NOMO-1 treated with dmso at 0.1 percent for 144 hours (cell line): ENCODE measurements around the gene CREB3L4.
A peak's percentile ranks its signal among the peaks of the same experiment; 100 is the strongest.
"Not testable (repeated sequence)": the region's sequence is repeated elsewhere in the genome, so short reads cannot be mapped to it uniquely, and the experiment has no call there.

ENCODE experiments used
- DNase-seq: peaks from one replicate; lab custom pipeline; 2025; ENCODE audit not compliant: unreplicated experiment; lab: John Stamatoyannopoulos, UW

The CREB3L4 gene

GRCh38 chr1:153958961-153959260 lies 8.8 kb upstream of the CREB3L4 start:
- DNase-seq = no peak

GRCh38 chr1:153959454-153959853 lies 8.2 kb upstream of the CREB3L4 start:
- no peak for DNase-seq

- no peak for DNase-seq
Measured at GRCh38 chr1:153960206-153960605, 7.5 kb upstream of the CREB3L4 start.

GRCh38 chr1:153961421-153961820 lies 6.3 kb upstream of the CREB3L4 start:
- DNase-seq = no peak

GRCh38 chr1:153962088-153963029 lies 5.3 kb upstream of the CREB3L4 start:
- DNase-seq = no peak

- peak; percentile 96 for DNase-seq
Measured at GRCh38 chr1:153963030-153963849, 4.5 kb upstream of the CREB3L4 start, which contains the start of gene SLC39A1. TSS of gene SLC39A1 (minus strand) at chr1:153963537. CDS start at chr1:153962715, 822 bp downstream.

GRCh38 chr1:153963850-153964331 lies 3.8 kb upstream of the CREB3L4 start:
- DNase-seq = no peak

GRCh38 chr1:153968000-153968363 lies 280 bp downstream of the CREB3L4 start:
- DNase-seq = no peak

GRCh38 chr1:153968408-153968807 lies 706 bp downstream of the CREB3L4 start:
- no peak for DNase-seq

GRCh38 chr1:153968972-153969371 lies 1.3 kb downstream of the CREB3L4 start:
- DNase-seq = no peak

GRCh38 chr1:153970346-153970745 lies 2.6 kb downstream of the CREB3L4 start:
- DNase-seq = no peak

- no peak for DNase-seq
Measured at GRCh38 chr1:153973071-153973470, 5.4 kb downstream of the CREB3L4 start.

- DNase-seq = no peak
Measured at GRCh38 chr1:153973525-153973924, 5.8 kb downstream of the CREB3L4 start.

- no peak for DNase-seq
Measured at GRCh38 chr1:153976819-153977249, 9.1 kb downstream of the CREB3L4 start.

- DNase-seq = peak; percentile 60
Measured at GRCh38 chr1:153977250-153978240, 9.8 kb downstream of the CREB3L4 start, which contains the start of gene JTB. TSS of gene JTB (minus strand) at chr1:153977674. CDS start at chr1:153977252, 422 bp downstream.

- DNase-seq = no peak
Measured at GRCh38 chr1:153978274-153978909, 10.7 kb downstream of the CREB3L4 start.

- DNase-seq = not testable (repeated sequence)
Measured at GRCh38 chr1:153979091-153979490, 11.4 kb downstream of the CREB3L4 start.

GRCh38 chr1:153981735-153982134 lies 14.0 kb downstream of the CREB3L4 start:
- not testable (repeated sequence) for DNase-seq

- DNase-seq = no peak
Measured at GRCh38 chr1:153984123-153984894, 16.6 kb downstream of the CREB3L4 start.
